ENCODE data around the gene MAPK8IP3.

MAPK8IP3 gene

GRCh38 chr16:1734816-1735215 lies 28.8 kb downstream of the MAPK8IP3 start:
- TF ChIP-seq, protein P1, sequence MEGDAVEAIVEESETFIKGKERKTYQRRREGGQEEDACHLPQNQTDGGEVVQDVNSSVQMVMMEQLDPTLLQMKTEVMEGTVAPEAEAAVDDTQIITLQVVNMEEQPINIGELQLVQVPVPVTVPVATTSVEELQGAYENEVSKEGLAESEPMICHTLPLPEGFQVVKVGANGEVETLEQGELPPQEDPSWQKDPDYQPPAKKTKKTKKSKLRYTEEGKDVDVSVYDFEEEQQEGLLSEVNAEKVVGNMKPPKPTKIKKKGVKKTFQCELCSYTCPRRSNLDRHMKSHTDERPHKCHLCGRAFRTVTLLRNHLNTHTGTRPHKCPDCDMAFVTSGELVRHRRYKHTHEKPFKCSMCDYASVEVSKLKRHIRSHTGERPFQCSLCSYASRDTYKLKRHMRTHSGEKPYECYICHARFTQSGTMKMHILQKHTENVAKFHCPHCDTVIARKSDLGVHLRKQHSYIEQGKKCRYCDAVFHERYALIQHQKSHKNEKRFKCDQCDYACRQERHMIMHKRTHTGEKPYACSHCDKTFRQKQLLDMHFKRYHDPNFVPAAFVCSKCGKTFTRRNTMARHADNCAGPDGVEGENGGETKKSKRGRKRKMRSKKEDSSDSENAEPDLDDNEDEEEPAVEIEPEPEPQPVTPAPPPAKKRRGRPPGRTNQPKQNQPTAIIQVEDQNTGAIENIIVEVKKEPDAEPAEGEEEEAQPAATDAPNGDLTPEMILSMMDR (IDR thresholded peaks at IDR 0.05; ENCODE audit: low read depth, low read length) = no peak
- Histone ChIP-seq H3K36me3 (peaks cover 26% of the 10 kb centered on the region), H3K4me3 (ENCODE audit: low read depth, low read length) (no peak overlapping the region), H3K4me1 (no peaks in the 10 kb centered on the region), H3K9me3 (peaks cover 4% of the 10 kb centered on the region; the same call in 1 of the 2 replicates), H3K27me3 (no peaks in the 10 kb centered on the region)
- DNase-seq = no peak

DNA sequence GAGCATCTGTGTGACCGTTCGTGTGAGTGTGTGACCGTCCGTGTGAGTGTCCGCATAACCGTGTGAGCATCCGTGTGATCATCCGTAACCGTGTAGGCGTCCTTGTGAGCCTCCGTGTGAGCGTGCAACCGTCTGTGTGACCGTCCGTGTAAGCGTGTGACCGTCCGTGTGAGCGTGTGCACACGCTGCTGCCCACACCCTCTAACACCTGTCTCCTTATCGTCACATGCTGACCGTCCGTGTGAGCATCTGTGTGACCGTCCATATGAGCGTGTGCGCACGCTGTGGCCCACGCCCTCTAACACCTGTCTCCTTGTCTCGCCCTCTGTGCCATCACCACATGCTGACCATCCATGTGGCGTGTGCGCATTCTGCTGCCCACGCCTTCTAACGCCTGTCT lies 34.2 kb downstream of the MAPK8IP3 start:
- peaks cover 19% of the 10 kb centered on the region for H3K36me3 ChIP-seq

GRCh38 chr16:1740781-1741490 lies 34.9 kb downstream of the MAPK8IP3 start:
- H3K36me3 ChIP-seq = peaks cover 19% of the 10 kb centered on the region

More for the DNA sequence above, 34.2 kb downstream of the MAPK8IP3 start:
- TF ChIP-seq, protein P1 (IDR thresholded peaks at IDR 0.05; ENCODE audit: low read depth, low read length) = no peak
- H3K27me3 ChIP-seq = no peaks in the 10 kb centered on the region
- no peak overlapping the region for H3K4me3 ChIP-seq (ENCODE audit: low read depth, low read length)
- H3K4me1 ChIP-seq = no peaks in the 10 kb centered on the region
- DNase-seq = no peak
- no peaks in the 10 kb centered on the region for H3K9me3 ChIP-seq

DNA sequence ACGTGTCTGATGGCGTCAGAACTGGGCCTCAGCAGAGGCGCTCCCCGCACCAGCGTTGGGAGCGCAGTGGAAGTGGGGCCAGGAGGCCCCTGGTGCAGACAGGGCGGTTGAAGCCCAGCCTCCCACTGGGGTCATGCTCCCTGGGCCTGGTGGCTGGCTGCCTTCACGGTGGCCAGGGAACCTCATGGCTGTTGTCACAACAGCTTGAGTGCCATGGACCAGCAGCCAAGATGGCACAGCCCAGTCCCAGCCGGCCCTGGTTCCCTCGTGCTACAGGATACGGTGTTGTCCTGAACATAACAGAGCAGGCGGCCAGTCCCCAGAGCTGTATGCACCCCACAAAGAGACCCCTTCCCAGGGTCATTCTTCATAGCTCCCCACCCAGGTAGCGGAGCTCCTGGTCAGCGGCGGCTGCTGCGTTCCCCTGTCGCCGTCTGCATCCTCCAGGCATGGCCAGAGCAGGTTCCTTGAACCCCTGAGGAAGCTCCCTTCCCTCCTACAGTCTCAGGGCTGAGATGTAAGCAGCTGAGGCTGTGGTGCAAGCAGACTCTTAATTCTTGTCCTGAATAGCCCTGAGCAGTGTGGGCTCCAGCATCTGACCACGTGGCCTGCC lies 35.7 kb downstream of the MAPK8IP3 start:
- H3K36me3 ChIP-seq = peaks cover 19% of the 10 kb centered on the region
- TF ChIP-seq, protein P1 (IDR thresholded peaks at IDR 0.05; ENCODE audit: low read depth, low read length) = no peak

More at GRCh38 chr16:1740781-1741490, 34.9 kb downstream of the MAPK8IP3 start:
- Histone ChIP-seq H3K4me3 (ENCODE audit: low read depth, low read length) (no peak overlapping the region), H3K4me1 (no peaks in the 10 kb centered on the region), H3K9me3 (no peaks in the 10 kb centered on the region), H3K27me3 (no peaks in the 10 kb centered on the region)
- DNase-seq = no peak
- TF ChIP-seq, protein P1 (IDR thresholded peaks at IDR 0.05; ENCODE audit: low read depth, low read length) = no peak

DNA sequence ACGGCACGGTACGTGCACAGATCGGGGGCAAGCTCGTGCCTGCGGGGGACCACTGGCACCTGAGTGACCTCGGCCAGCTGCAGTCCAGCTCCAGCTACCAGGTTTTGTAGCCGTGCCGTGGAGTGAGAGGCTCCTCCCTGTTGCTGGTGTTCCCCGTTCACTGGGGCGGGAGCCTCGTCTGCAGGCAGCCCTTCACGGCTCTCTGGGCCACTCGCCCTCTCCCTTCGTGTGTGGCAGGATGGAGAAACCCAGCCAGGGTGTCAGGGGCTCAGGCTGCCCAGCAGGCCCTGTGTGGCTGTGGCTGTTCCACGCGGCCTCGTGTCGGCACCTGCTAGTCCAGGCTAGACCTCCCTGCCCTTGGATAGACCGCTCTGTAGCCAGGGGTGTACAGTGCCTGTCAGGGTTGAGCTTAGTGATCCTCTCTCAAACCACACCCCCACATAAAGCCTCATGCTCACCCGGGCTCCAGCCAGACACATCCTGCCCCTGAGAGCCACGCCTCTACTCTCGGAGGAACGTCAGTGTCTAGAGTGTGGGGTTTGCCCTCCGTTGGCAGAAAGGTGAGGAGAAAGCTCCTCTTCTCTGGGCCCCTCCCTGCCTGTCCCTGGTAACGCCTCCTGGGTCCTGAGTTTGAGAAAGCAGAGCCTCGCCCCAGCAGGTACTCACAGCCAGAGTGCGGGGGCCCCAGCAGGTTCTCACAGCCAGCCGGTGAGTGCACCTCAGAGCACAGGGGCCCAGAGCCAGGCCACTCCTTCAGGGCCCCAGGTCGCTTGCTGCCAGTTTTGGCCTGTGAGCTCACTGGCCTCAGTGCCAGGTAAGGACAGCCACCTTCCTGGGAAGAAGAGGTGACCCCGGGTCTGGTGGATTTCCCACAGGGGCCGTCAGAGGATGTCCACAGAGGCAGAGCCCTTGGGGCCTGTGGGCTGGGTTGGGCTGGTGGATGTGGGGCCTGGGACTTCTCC lies 37.7 kb downstream of the MAPK8IP3 start:
- no peaks in the 10 kb centered on the region for H3K4me1 ChIP-seq
- H3K9me3 ChIP-seq = no peaks in the 10 kb centered on the region
- no peaks in the 10 kb centered on the region for H3K27me3 ChIP-seq
- DNase-seq = no peak
- peaks cover 29% of the 10 kb centered on the region for H3K36me3 ChIP-seq
- no peak overlapping the region for H3K4me3 ChIP-seq (ENCODE audit: low read depth, low read length)
- TF ChIP-seq, protein P1 (IDR thresholded peaks at IDR 0.05; ENCODE audit: low read depth, low read length) = no peak

More for the DNA sequence above, 35.7 kb downstream of the MAPK8IP3 start:
- Histone ChIP-seq H3K9me3 (no peaks in the 10 kb centered on the region), H3K4me1 (no peaks in the 10 kb centered on the region), H3K4me3 (ENCODE audit: low read depth, low read length) (no peak overlapping the region), H3K27me3 (no peaks in the 10 kb centered on the region)
- DNase-seq = no peak
